GM19328 (cell line): Measurements from ENCODE around the gene ZHX3.

Experiments
- ATAC-seq: cut with Tn5 transposase; IDR thresholded peaks from one replicate; pipeline ENCODE4 v1.9.1; 2021; ENCODE audit warnings: mild to moderate bottlenecking, moderate library complexity; ENCODE audit not compliant: unreplicated experiment

ZHX3 gene

GRCh38 chr20:41159547-41159946 lies 158.0 kb downstream of the ZHX3 start:
- no peak for ATAC-seq

GRCh38 chr20:41158082-41158625 lies 159.4 kb downstream of the ZHX3 start:
- no peak for ATAC-seq

GRCh38 chr20:41155261-41155660 lies 162.3 kb downstream of the ZHX3 start:
- ATAC-seq, result no peak

GRCh38 chr20:41154436-41155176 lies 162.9 kb downstream of the ZHX3 start:
- no peak for ATAC-seq

- ATAC-seq, result no peak
Measured at GRCh38 chr20:41152108-41152757, 165.3 kb downstream of the ZHX3 start.

GRCh38 chr20:41151134-41151869 lies 166.2 kb downstream of the ZHX3 start:
- no peak for ATAC-seq

- no peak for ATAC-seq
Measured at GRCh38 chr20:41150664-41151063, 166.9 kb downstream of the ZHX3 start.

GRCh38 chr20:41148942-41149341 lies 168.6 kb downstream of the ZHX3 start:
- ATAC-seq, result no peak

GRCh38 chr20:41147767-41148191 lies 169.8 kb downstream of the ZHX3 start:
- no peak for ATAC-seq

- ATAC-seq, result no peak
Measured at GRCh38 chr20:41145821-41146620, 171.5 kb downstream of the ZHX3 start.

- ATAC-seq, result no peak
Measured at GRCh38 chr20:41145317-41145716, 172.2 kb downstream of the ZHX3 start.

- no peak for ATAC-seq
Measured at GRCh38 chr20:41143354-41143753, 174.2 kb downstream of the ZHX3 start.

GRCh38 chr20:41142919-41143318 lies 174.6 kb downstream of the ZHX3 start:
- ATAC-seq, result no peak

- no peak for ATAC-seq
Measured at GRCh38 chr20:41142245-41142644, 175.3 kb downstream of the ZHX3 start.

- ATAC-seq, result no peak
Measured at GRCh38 chr20:41141153-41141815, 176.2 kb downstream of the ZHX3 start.

GRCh38 chr20:41140226-41141133 lies 177.1 kb downstream of the ZHX3 start:
- ATAC-seq, result no peak

GRCh38 chr20:41139227-41140093 lies 178.1 kb downstream of the ZHX3 start:
- no peak for ATAC-seq
